ENCODE data around the gene GPS2.

DNA sequence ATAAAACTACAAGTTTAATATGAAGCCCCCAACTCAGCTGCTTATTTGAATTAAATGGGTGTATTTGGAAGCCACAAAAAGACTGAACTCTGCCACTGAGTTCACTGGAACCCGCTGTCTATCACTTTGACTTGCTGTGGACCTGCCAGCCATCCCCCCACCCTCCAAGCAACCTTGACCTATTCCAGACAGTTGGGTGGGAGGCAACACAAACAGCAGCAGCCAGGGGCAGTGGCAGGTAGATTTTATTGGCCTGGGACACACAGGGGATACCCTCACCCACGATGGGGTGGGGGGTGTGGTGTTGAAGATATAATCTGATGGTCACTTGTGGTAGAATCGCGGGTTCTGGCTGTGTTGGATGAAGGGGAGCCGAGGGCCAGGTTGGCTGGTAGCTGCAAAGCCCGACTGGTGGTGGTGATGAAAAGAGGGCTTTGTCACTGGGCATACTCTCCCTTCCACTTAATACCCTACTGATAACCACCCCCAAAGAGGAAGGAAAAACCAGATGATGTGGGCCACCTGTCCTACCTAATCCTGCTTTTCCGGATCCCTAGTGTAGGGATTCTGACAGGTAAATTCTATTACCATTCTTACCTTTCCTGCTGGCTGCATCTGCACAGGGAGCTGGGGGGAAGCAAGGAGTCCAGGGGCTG is 2.6 kb downstream of the GPS2 start:
- TF ChIP-seq, protein P1, sequence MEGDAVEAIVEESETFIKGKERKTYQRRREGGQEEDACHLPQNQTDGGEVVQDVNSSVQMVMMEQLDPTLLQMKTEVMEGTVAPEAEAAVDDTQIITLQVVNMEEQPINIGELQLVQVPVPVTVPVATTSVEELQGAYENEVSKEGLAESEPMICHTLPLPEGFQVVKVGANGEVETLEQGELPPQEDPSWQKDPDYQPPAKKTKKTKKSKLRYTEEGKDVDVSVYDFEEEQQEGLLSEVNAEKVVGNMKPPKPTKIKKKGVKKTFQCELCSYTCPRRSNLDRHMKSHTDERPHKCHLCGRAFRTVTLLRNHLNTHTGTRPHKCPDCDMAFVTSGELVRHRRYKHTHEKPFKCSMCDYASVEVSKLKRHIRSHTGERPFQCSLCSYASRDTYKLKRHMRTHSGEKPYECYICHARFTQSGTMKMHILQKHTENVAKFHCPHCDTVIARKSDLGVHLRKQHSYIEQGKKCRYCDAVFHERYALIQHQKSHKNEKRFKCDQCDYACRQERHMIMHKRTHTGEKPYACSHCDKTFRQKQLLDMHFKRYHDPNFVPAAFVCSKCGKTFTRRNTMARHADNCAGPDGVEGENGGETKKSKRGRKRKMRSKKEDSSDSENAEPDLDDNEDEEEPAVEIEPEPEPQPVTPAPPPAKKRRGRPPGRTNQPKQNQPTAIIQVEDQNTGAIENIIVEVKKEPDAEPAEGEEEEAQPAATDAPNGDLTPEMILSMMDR (conservative IDR thresholded peaks at IDR 0.05; ENCODE audit: low read depth, low read length) = no peak
- TF ChIP-seq EZH2 (IDR thresholded peaks at IDR 0.05; ENCODE audit: borderline replicate concordance, low read depth, low read length, poor library complexity, severe bottlenecking) = no peak

All from A673 (cell line).